GM23248 (cell line): ENCODE results near the gene GOLGA1. TPM values are rescaled to one million over a fixed set of nuclear protein-coding genes. Genes with fewer than 3 reads are reported as not detected.
"Not testable (repeated sequence)": the region's sequence is repeated elsewhere in the genome, so short reads cannot be mapped to it uniquely, and the experiment has no call there.

Experiments
- DNase-seq: peaks from one replicate; pipeline ENCODE4 v3.0.0-alpha.2; 2015
- H2AFZ ChIP-seq: fragments of 200-600 bp; sonication (generic); 2 replicates; pipeline ENCODE4 v1.6.1; 2016; ENCODE audit warnings: antibody characterized with exemption
- H3F3A ChIP-seq: fragments of 200-600 bp; sonication (generic); 2 replicates; pipeline ENCODE4 v1.6.1; 2016; ENCODE audit warnings: mild to moderate bottlenecking, antibody characterized with exemption, mixed run types; ENCODE audit not compliant: insufficient read depth
- H3K27ac ChIP-seq: fragments of 200-600 bp; sonication (generic); 2 replicates; pipeline ENCODE4 v1.5.1; 2016; ENCODE audit warnings: mild to moderate bottlenecking
- H3K27me3 ChIP-seq: fragments of 200-600 bp; sonication (generic); replicated peaks from 2 replicates; pipeline ENCODE4 v1.6.1; 2016; ENCODE audit warnings: mild to moderate bottlenecking; ENCODE audit not compliant: insufficient read depth
- H3K36me3 ChIP-seq: fragments of 200-600 bp; sonication (generic); 2 replicates; pipeline ENCODE4 v1.6.1; 2016; ENCODE audit warnings: low read depth, mild to moderate bottlenecking
- H3K4me1 ChIP-seq: fragments of 200-600 bp; sonication (generic); 2 replicates; pipeline ENCODE4 v1.6.1; 2016; ENCODE audit warnings: mild to moderate bottlenecking; ENCODE audit not compliant: insufficient read depth
- H3K4me2 ChIP-seq: fragments of 200-600 bp; sonication (generic); one replicate; pipeline ENCODE4 v1.6.1; 2016; ENCODE audit warnings: mild to moderate bottlenecking; ENCODE audit not compliant: unreplicated experiment
- H3K4me3 ChIP-seq: fragments of 200-600 bp; sonication (generic); 2 replicates; pipeline ENCODE4 v1.5.1; 2016; ENCODE audit warnings: mild to moderate bottlenecking
- H3K79me2 ChIP-seq: fragments of 200-600 bp; sonication (generic); 2 replicates; pipeline ENCODE4 v1.6.1; 2016; ENCODE audit warnings: mild to moderate bottlenecking; ENCODE audit not compliant: insufficient read depth
- H3K9ac ChIP-seq: fragments of 200-600 bp; sonication (generic); 2 replicates; pipeline ENCODE4 v1.6.1; 2016; ENCODE audit warnings: mild to moderate bottlenecking
- H3K9me2 ChIP-seq: fragments of 200-600 bp; sonication (generic); 2 replicates; pipeline ENCODE4 v1.6.1; 2016; ENCODE audit warnings: mixed run types, mild to moderate bottlenecking, moderate library complexity; ENCODE audit not compliant: insufficient read depth
- H3K9me3 ChIP-seq: fragments of 200-600 bp; sonication (generic); one replicate; pipeline ENCODE4 v1.6.1; 2017; ENCODE audit warnings: low read depth
- H4K20me1 ChIP-seq: fragments of 200-600 bp; sonication (generic); 2 replicates; pipeline ENCODE4 v1.6.0; 2016; ENCODE audit not compliant: insufficient read depth
- EZH2 ChIP-seq: fragments of 200-600 bp; sonication (generic); IDR thresholded peaks from 2 replicates; pipeline ENCODE4 v1.6.1; 2018; ENCODE audit warnings: antibody characterized with exemption, mild to moderate bottlenecking; ENCODE audit not compliant: insufficient read depth, poor library complexity, severe bottlenecking
- EZH2phosphoT487 ChIP-seq: fragments of 200-600 bp; sonication (generic); IDR thresholded peaks from 2 replicates; pipeline ENCODE4 v1.6.1; 2018; ENCODE audit warnings: antibody characterized with exemption, moderate library complexity, mild to moderate bottlenecking, low read depth; ENCODE audit not compliant: insufficient read depth
- WGBS, 2 experiments: methylation state at CpG; one replicate each; pipeline ENCODE4 v1.1.6; 2015 to 2017; ENCODE audit warnings: low lambda C conversion rate in 2 of 2, low coverage in 1 of 2; ENCODE audit errors: missing lambda C conversion rate in 2 of 2; 5-methylcytosine and 5-hydroxymethylcytosine counted together
- in situ Hi-C: fragments of 300-500 bp; cut with MboI; formaldehyde crosslinking; loops from 2 replicates; pipeline ENCODE4 v1.15.0; 2020
- polyA plus RNA-seq: library from polyadenylated mRNA; unstranded; fragments of >200 nt; fragmentation: Nextera tagmentation; extraction: Ambion mirVana; gene quantifications from 2 replicates; pipeline ENCODE4 v1.2.1, GENCODE V29; 2016
- total RNA-seq: library from RNA; depleted of rRNA; stranded (reverse); fragments of >200 nt; shearing (Covaris generic); gene quantifications from 2 replicates; pipeline ENCODE4 v1.2.3, GENCODE V29; 2014

The GOLGA1 gene
- total and polyA plus RNA-seq, 2 experiments from 2014 or later, result 12.4 to 15.3 TPM

DNA sequence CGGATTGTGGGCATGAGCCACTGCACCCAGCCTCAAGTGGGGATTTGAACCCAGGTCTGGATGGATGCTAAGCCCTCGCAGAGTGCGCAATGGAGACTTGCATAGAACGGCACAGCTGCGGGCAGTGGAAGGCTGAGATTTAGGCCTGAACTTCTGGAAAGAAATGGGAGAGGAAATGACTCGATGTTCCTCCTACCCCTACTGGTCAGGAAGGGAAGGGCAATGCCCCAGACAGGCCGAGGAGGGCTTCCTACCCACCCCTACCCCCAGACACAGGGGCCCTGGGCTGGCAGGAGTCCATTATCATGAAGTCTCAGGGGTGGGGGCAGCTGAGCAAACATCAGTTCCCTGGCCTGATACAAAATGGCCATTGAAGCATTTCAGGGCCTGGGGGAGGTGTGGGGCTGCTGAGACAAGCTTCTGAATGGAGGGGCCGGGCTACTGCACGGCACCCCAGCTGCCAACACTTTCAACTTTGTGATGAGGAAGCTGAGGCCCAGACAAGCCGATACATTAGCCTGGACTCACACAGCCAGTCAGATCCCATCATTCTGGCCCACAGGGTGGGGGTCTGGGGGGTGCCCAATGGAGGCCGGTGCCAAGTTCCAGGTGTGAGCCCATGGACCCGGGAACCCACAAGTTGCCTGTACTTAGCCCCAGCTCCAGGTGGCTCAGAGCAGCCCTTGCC is 101.1 kb downstream of the GOLGA1 start:
- Histone ChIP-seq H3K4me3 (no peak overlapping the region), H3K4me2 (no peak overlapping the region), H3K27ac (no peak overlapping the region), H3K9ac (no peak overlapping the region), H3K36me3 (no peaks in the 10 kb centered on the region), H3K79me2 (no peaks in the 10 kb centered on the region), H3F3A (no peaks in the 10 kb centered on the region), H3K9me2 (no peaks in the 10 kb centered on the region), H3K4me1 (0 out of 2 replicates have a peak, but pooled peaks cover 5% of the 10 kb centered on the region), H3K9me3 (no peaks in the 10 kb centered on the region), H4K20me1 (no peaks in the 10 kb centered on the region), H2AFZ (no peak overlapping the region), H3K27me3 (no peaks in the 10 kb centered on the region)
- WGBS, 2 experiments, result 81 to 86% methylated on average over 12 of the region's 12 CpGs
- in situ Hi-C loops, result no loop called here
- TF ChIP-seq EZH2phosphoT487 (no peak), EZH2 (no peak)
- peak; percentile 42 for DNase-seq

DNA sequence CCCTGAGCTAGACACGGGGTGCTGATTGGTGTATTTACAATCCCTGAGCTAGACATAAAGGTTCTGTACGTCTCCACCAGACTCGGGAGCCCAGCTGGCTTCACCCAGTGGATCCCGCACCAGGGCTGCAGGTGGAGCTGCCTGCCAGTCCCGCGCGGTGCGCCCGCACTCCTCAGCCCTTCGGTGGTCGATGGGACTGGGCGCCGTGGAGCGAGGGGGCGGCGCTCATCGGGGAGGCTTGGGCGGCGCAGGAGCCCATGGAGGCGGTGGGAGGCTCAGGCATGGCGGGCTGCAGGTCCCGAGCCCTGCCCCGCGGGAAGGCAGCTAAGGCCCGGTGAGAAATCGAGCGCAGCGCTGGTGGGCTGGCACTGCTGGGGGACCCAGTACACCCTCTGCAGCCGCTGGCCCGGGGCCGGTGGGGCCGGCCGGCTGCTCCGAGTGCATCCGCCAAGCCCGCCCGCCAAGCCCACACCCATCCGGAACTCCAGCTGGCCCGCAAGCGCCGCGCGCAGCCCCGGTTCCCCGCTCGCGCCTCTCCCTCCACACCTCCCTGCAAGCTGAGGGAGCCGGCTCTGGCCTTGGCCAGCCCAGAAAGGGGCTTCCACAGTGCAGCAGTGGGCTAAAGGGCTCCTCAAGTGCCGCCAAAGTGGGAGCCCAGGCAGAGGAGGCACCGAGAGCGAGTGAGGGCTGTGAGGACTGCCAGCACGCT is 102.2 kb downstream of the GOLGA1 start:
- H2AFZ ChIP-seq, DNase-seq, H3K79me2 ChIP-seq, H3K4me3 ChIP-seq, H3K27ac ChIP-seq, H3K27me3 ChIP-seq, H4K20me1 ChIP-seq, H3K36me3 ChIP-seq, H3K4me2 ChIP-seq, in situ Hi-C loops, H3K9me3 ChIP-seq, H3K9me2 ChIP-seq, H3F3A ChIP-seq, H3K9ac ChIP-seq: not testable (repeated sequence)
- H3K4me1 ChIP-seq, result 0 out of 2 replicates have a peak, but pooled peaks cover 12% of the 10 kb centered on the region
- WGBS, 2 experiments, result 51 to 68% methylated on average over 25 to 28 of the region's 52 CpGs

DNA sequence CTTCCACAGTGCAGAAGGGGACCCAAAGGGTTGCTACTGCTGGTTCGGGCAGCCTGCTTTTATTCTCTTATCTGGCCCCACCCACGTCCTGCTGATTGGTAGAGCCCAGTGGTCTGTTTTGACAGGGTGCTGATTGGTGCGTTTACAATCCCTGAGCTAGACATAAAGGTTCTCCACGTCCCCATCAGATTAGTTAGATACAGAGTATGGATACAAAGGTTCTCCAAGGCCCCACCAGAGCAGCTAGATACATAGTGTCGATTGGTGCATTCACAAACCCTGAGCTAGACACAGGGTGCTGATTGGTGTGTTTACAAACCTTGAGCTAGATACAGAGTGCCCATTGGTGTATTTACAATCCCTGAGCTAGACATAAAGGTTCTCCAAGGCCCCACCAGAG is 102.8 kb downstream of the GOLGA1 start:
- 63 to 76% methylated on average over 5 of the region's 5 CpGs for WGBS, 2 experiments
- H3K4me3 ChIP-seq, H3K36me3 ChIP-seq, H3K9ac ChIP-seq, H3K27me3 ChIP-seq, DNase-seq, H3K27ac ChIP-seq, H3F3A ChIP-seq, H4K20me1 ChIP-seq, H3K4me2 ChIP-seq, H3K9me2 ChIP-seq, in situ Hi-C loops, H2AFZ ChIP-seq, H3K9me3 ChIP-seq, H3K79me2 ChIP-seq: not testable (repeated sequence)
- 0 out of 2 replicates have a peak, but pooled peaks cover 12% of the 10 kb centered on the region for H3K4me1 ChIP-seq

DNA sequence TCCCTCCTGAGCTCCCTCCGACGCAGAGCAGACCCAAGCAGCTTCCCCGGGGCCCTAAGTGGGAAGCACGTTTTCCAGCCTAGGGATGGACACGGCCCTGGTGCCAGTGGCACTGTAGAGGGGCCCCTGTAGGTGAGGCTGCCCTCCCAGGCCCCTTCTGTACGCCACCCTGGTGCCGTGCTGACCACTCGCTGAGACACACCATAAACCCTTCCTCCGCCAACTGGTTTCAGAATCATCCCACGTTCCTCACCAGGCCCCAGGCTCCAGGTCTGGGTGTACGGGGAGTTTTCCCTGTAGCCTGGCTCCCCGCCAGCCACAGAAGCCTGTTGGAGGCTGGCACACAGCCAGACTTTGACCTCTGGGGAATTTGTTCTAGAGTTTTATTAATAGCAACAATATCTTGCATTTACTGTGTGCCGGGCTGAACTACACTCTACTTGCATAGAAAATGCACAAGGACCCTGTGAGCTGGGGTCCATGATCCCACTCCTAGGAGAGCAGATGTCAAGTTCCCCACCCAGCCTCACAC is 105.8 kb downstream of the GOLGA1 start:
- H2AFZ ChIP-seq, result no peak overlapping the region
- no peak overlapping the region for H3K4me3 ChIP-seq
- H3K4me1 ChIP-seq, result peaks cover 22% of the 10 kb centered on the region
- no peak overlapping the region for H3K27ac ChIP-seq
- in situ Hi-C loops, result no loop called here
- peaks cover 3% of the 10 kb centered on the region; the same call in 1 of the 2 replicates for H3F3A ChIP-seq
- no peak overlapping the region for H3K9ac ChIP-seq
- peak; percentile 63 for DNase-seq
- H3K4me2 ChIP-seq, result no peak overlapping the region
- H4K20me1 ChIP-seq, result no peaks in the 10 kb centered on the region
- TF ChIP-seq EZH2 (no peak), EZH2phosphoT487 (no peak)
- no peaks in the 10 kb centered on the region for H3K36me3 ChIP-seq
- no peaks in the 10 kb centered on the region for H3K27me3 ChIP-seq
- H3K9me2 ChIP-seq, result no peaks in the 10 kb centered on the region
- no peaks in the 10 kb centered on the region for H3K79me2 ChIP-seq
- H3K9me3 ChIP-seq, result no peaks in the 10 kb centered on the region
- WGBS, 2 experiments, result 66 to 68% methylated on average over 11 to 13 of the region's 13 CpGs
